ENCODE measurements around the gene IMMP2L. TPM values are rescaled to one million over a fixed set of nuclear protein-coding genes. Genes with fewer than 3 reads are reported as not detected.

The IMMP2L gene
- total and polyA plus RNA-seq, 4 donors: 24.3 to 32.9 (median 26.8) TPM

GRCh38 chr7:111242141-111242755 lies 320.0 kb downstream of the IMMP2L start:
- no peak overlapping the region for H3K4me3 ChIP-seq (ENCODE audit: low read length in 2 of 2)
- H3K4me1 ChIP-seq (ENCODE audit: control insufficient read depth in 1 of 2, insufficient read depth in 2 of 2, low read length in 2 of 2): peaks cover 0 to 1% of the 10 kb centered on the region in 2 donors
- no peaks in the 10 kb centered on the region for H3K36me3 ChIP-seq (ENCODE audit: control insufficient read depth in 1 of 2, insufficient read depth in 2 of 2, low read length in 1 of 2)
- no peaks in the 10 kb centered on the region for H3K9me3 ChIP-seq (ENCODE audit: control insufficient read depth, low read length)
- H3K27ac ChIP-seq (ENCODE audit: low read depth in 1 of 2, low read length in 2 of 2): no peak overlapping the region
- intact Hi-C loops (cut with DNase I): no loop called here
- H3K27me3 ChIP-seq (ENCODE audit: control insufficient read depth in 1 of 2, insufficient read depth in 2 of 2, low read length in 1 of 2): no peaks in the 10 kb centered on the region
- no peak for ATAC-seq (ENCODE audit: low FRiP score)
- DNase-seq: no peak
- WGBS, 2 donors: 77 to 80% methylated on average over 9 of the region's 9 CpGs

DNA sequence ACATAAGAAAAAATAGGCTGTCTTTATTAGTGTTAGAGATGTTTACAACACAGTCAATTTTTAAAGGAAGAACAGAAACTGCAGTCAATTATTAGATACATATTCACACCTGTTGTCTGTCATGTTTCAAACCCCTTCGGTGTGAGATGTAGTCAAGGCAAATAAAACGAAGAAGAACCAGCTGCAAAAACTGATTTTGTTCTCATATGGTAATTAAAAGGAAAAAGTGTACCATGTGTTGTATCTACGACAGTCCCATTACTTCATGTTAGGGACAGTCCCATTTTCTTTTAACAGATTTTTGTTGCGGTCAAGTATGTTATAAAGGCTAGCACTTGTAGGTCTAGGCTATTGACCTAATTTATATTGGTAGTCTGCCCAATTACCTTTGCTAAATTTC lies 321.9 kb downstream of the IMMP2L start:
- Histone ChIP-seq H3K36me3 (ENCODE audit: control insufficient read depth in 1 of 2, insufficient read depth in 2 of 2, low read length in 1 of 2) (no peaks in the 10 kb centered on the region), H3K4me3 (ENCODE audit: low read length in 2 of 2) (no peak overlapping the region), H3K4me1 (ENCODE audit: control insufficient read depth in 1 of 2, insufficient read depth in 2 of 2, low read length in 2 of 2) (peaks cover 0 to 1% of the 10 kb centered on the region in 2 donors), H3K27ac (ENCODE audit: low read depth in 1 of 2, low read length in 2 of 2) (no peak overlapping the region), H3K9me3 (ENCODE audit: control insufficient read depth, low read length) (no peaks in the 10 kb centered on the region), H3K27me3 (ENCODE audit: control insufficient read depth in 1 of 2, insufficient read depth in 2 of 2, low read length in 1 of 2) (no peaks in the 10 kb centered on the region)
- DNase-seq (no peak), ATAC-seq (ENCODE audit: low FRiP score) (no peak)
- WGBS, 2 donors: 94 to 95% methylated on average over 4 of the region's 4 CpGs
- intact Hi-C loops (cut with DNase I): no loop called here

DNA sequence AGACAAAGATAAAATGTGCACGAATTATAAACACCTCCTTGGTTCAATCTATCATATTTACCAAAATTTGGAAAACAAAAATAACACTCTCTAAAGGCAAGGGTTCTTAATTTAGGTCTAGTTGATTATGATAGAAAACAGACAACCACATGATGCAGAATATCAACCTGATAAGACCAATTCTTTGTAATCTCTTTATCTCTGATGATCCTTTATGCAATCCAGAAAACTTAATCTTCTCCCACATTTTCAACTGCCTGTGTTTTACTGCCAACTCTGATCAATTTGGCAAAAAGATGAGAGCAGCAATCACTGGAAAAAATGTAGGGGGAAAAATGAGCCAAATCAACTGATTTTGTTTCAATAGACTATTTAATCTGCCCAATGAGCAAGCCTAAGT lies 322.9 kb downstream of the IMMP2L start:
- intact Hi-C loops (cut with DNase I): no loop called here
- WGBS, 2 donors: 0% methylated on average over 1 of the region's 1 CpG
- Histone ChIP-seq H3K4me3 (ENCODE audit: low read length in 2 of 2) (no peak overlapping the region), H3K27ac (ENCODE audit: low read depth in 1 of 2, low read length in 2 of 2) (no peak overlapping the region), H3K27me3 (ENCODE audit: control insufficient read depth in 1 of 2, insufficient read depth in 2 of 2, low read length in 1 of 2) (no peaks in the 10 kb centered on the region), H3K36me3 (ENCODE audit: control insufficient read depth in 1 of 2, insufficient read depth in 2 of 2, low read length in 1 of 2) (no peaks in the 10 kb centered on the region), H3K9me3 (ENCODE audit: control insufficient read depth, low read length) (no peaks in the 10 kb centered on the region), H3K4me1 (ENCODE audit: control insufficient read depth in 1 of 2, insufficient read depth in 2 of 2, low read length in 2 of 2) (peaks cover 0 to 1% of the 10 kb centered on the region in 2 donors)
- no peak for ATAC-seq (ENCODE audit: low FRiP score)
- no peak for DNase-seq

- Histone ChIP-seq H3K4me1 (ENCODE audit: control insufficient read depth in 1 of 2, insufficient read depth in 2 of 2, low read length in 2 of 2) (peaks cover 0 to 1% of the 10 kb centered on the region in 2 donors), H3K4me3 (ENCODE audit: low read length in 2 of 2) (peak overlapping the region in 1 of 2 donors; percentile 26), H3K36me3 (ENCODE audit: control insufficient read depth in 1 of 2, insufficient read depth in 2 of 2, low read length in 1 of 2) (no peaks in the 10 kb centered on the region), H3K9me3 (ENCODE audit: control insufficient read depth, low read length) (no peaks in the 10 kb centered on the region), H3K27me3 (ENCODE audit: control insufficient read depth in 1 of 2, insufficient read depth in 2 of 2, low read length in 1 of 2) (no peaks in the 10 kb centered on the region), H3K27ac (ENCODE audit: low read depth in 1 of 2, low read length in 2 of 2) (no peak overlapping the region)
- ATAC-seq (ENCODE audit: low FRiP score) (no peak), DNase-seq (no peak)
- intact Hi-C loops (cut with DNase I): no loop called here
- WGBS, 2 donors: 13 to 30% methylated on average over 1 of the region's 1 CpG
Observed at GRCh38 chr7:111238886-111239285, 323.4 kb downstream of the IMMP2L start.

DNA sequence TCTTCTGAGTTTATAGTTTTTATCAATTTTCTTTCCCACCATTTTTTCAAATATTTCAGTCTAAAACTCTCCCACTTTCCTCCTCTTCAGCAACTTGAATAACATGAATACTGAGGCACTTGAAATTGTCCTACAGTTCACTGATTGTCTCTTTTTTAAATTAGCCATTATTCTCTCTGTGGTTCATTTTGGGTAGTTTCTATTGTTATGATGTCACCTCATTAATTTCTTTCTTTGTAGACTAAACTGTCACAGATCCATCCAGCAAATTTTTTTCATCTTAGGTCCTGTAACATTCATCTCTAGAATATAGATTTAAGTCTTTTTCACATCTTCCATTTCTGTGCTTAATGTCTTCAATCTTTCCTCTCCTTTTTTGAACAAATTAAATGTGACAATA lies 326.6 kb downstream of the IMMP2L start:
- H3K27ac ChIP-seq (ENCODE audit: low read depth in 1 of 2, low read length in 2 of 2): no peak overlapping the region
- ATAC-seq (ENCODE audit: low FRiP score): no peak
- intact Hi-C loops (cut with DNase I): no loop called here
- H3K27me3 ChIP-seq (ENCODE audit: control insufficient read depth in 1 of 2, insufficient read depth in 2 of 2, low read length in 1 of 2): no peaks in the 10 kb centered on the region
- no peaks in the 10 kb centered on the region for H3K4me1 ChIP-seq (ENCODE audit: control insufficient read depth in 1 of 2, insufficient read depth in 2 of 2, low read length in 2 of 2)
- no peak for DNase-seq
- H3K36me3 ChIP-seq (ENCODE audit: control insufficient read depth in 1 of 2, insufficient read depth in 2 of 2, low read length in 1 of 2): no peaks in the 10 kb centered on the region
- no peaks in the 10 kb centered on the region for H3K9me3 ChIP-seq (ENCODE audit: control insufficient read depth, low read length)
- no peak overlapping the region for H3K4me3 ChIP-seq (ENCODE audit: low read length in 2 of 2)

- Histone ChIP-seq H3K4me3 (ENCODE audit: low read length in 2 of 2) (no peak overlapping the region), H3K27me3 (ENCODE audit: control insufficient read depth in 1 of 2, insufficient read depth in 2 of 2, low read length in 1 of 2) (no peaks in the 10 kb centered on the region), H3K9me3 (ENCODE audit: control insufficient read depth, low read length) (no peaks in the 10 kb centered on the region), H3K4me1 (ENCODE audit: control insufficient read depth in 1 of 2, insufficient read depth in 2 of 2, low read length in 2 of 2) (no peaks in the 10 kb centered on the region), H3K36me3 (ENCODE audit: control insufficient read depth in 1 of 2, insufficient read depth in 2 of 2, low read length in 1 of 2) (no peaks in the 10 kb centered on the region), H3K27ac (ENCODE audit: low read depth in 1 of 2, low read length in 2 of 2) (no peak overlapping the region)
- 74 to 76% methylated on average over 3 of the region's 3 CpGs for WGBS, 2 donors
- intact Hi-C loops (cut with DNase I): no loop called here
- no peak for ATAC-seq (ENCODE audit: low FRiP score)
- DNase-seq: no peak
Observed at GRCh38 chr7:111232249-111233084, 329.8 kb downstream of the IMMP2L start.

DNA sequence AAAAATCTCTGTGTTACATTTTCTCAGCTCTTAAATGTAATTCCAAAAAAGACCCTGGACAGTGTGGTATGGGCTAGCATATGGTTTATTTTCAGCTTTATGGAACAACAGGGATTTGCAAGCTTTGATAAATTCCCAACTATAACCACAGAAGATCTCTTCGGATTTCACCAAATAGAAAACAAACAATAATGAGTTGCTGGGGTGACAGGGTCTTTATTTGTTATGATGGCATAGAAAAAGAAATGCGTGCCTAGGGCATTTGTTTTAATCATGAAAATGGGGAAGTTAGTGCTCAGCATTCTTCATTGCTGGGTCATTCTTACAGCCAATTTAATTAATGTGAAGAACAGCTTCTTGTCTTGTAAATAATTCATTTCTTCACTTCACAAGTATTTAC lies 332.4 kb downstream of the IMMP2L start:
- Histone ChIP-seq H3K4me3 (ENCODE audit: low read length in 2 of 2) (no peak overlapping the region), H3K9me3 (ENCODE audit: control insufficient read depth, low read length) (no peaks in the 10 kb centered on the region), H3K27me3 (ENCODE audit: control insufficient read depth in 1 of 2, insufficient read depth in 2 of 2, low read length in 1 of 2) (no peaks in the 10 kb centered on the region), H3K4me1 (ENCODE audit: control insufficient read depth in 1 of 2, insufficient read depth in 2 of 2, low read length in 2 of 2) (no peaks in the 10 kb centered on the region), H3K27ac (ENCODE audit: low read depth in 1 of 2, low read length in 2 of 2) (no peak overlapping the region), H3K36me3 (ENCODE audit: control insufficient read depth in 1 of 2, insufficient read depth in 2 of 2, low read length in 1 of 2) (no peaks in the 10 kb centered on the region)
- intact Hi-C loops (cut with DNase I): no loop called here
- WGBS, 2 donors: 42 to 43% methylated on average over 2 of the region's 2 CpGs
- DNase-seq: no peak
- no peak for ATAC-seq (ENCODE audit: low FRiP score)

DNA sequence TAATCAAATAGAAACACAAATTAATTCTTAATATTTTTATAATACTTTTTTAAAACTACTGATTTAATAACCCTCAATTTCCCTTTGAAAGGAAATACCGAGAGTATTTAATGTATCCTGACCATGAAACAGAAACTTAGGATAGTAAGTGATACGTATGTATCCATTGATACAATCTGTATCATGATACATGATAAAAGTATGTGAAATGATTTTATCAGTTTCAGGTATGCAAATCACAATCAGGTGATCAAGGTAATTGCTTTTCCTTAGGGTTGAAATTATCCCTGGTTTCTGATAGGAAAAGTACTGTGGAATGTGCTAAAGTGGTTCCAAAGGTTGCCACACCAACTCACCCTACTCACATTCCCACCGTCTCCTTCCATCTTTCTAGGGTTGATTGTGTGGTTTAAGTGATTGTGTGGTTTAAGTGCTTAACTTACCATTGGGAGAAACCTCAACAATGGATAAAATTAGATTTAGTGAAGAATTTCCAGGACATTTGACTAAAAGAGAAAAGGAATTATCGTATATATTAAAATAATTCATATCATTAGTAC lies 333.0 kb downstream of the IMMP2L start:
- Histone ChIP-seq H3K9me3 (ENCODE audit: control insufficient read depth, low read length) (no peaks in the 10 kb centered on the region), H3K4me1 (ENCODE audit: control insufficient read depth in 1 of 2, insufficient read depth in 2 of 2, low read length in 2 of 2) (no peaks in the 10 kb centered on the region), H3K4me3 (ENCODE audit: low read length in 2 of 2) (no peak overlapping the region), H3K36me3 (ENCODE audit: control insufficient read depth in 1 of 2, insufficient read depth in 2 of 2, low read length in 1 of 2) (no peaks in the 10 kb centered on the region), H3K27me3 (ENCODE audit: control insufficient read depth in 1 of 2, insufficient read depth in 2 of 2, low read length in 1 of 2) (no peaks in the 10 kb centered on the region), H3K27ac (ENCODE audit: low read depth in 1 of 2, low read length in 2 of 2) (no peak overlapping the region)
- DNase-seq (no peak), ATAC-seq (ENCODE audit: low FRiP score) (no peak)
- intact Hi-C loops (cut with DNase I): no loop called here
- WGBS, 2 donors: 95 to 98% methylated on average over 4 of the region's 4 CpGs

- H3K9me3 ChIP-seq (ENCODE audit: control insufficient read depth, low read length): no peaks in the 10 kb centered on the region
- H3K4me3 ChIP-seq (ENCODE audit: low read length in 2 of 2): no peak overlapping the region
- ATAC-seq (ENCODE audit: low FRiP score) (no peak), DNase-seq (no peak)
- no peaks in the 10 kb centered on the region for H3K36me3 ChIP-seq (ENCODE audit: control insufficient read depth in 1 of 2, insufficient read depth in 2 of 2, low read length in 1 of 2)
- intact Hi-C loops (cut with DNase I): no loop called here
- WGBS, 2 donors: 97 to 99% methylated on average over 1 of the region's 1 CpG
- no peak overlapping the region for H3K27ac ChIP-seq (ENCODE audit: low read depth in 1 of 2, low read length in 2 of 2)
- no peaks in the 10 kb centered on the region for H3K27me3 ChIP-seq (ENCODE audit: control insufficient read depth in 1 of 2, insufficient read depth in 2 of 2, low read length in 1 of 2)
- H3K4me1 ChIP-seq (ENCODE audit: control insufficient read depth in 1 of 2, insufficient read depth in 2 of 2, low read length in 2 of 2): no peaks in the 10 kb centered on the region
Observed at GRCh38 chr7:111228437-111228836, 333.9 kb downstream of the IMMP2L start.
